ENCODE measurements around the gene ARHGAP10.

DNA sequence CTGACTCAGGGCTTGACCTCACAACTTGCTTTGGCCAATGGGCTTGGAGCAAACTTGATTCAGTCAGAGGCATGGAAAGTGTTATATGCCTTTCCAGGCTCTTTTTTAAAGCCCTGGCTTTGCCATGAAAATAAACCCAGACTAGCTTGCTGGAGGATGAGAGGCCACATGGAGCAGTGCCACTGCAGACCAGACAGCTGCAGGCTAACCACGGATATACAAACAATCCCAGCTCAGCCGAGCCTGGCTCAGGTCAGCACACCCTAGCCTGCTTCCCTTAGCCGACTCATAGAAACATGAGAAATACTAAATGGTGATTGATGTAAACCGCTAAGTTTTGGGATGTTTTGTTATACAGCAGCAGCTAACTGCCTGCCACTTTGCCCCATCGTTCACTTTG, 345.1 kb downstream of the ARHGAP10 start:
- no peak for TF ChIP-seq EZH2 (IDR thresholded peaks at IDR 0.05; ENCODE audit: borderline replicate concordance, insufficient read depth, low read depth, low read length, poor library complexity, severe bottlenecking)
- TF ChIP-seq, protein P1, sequence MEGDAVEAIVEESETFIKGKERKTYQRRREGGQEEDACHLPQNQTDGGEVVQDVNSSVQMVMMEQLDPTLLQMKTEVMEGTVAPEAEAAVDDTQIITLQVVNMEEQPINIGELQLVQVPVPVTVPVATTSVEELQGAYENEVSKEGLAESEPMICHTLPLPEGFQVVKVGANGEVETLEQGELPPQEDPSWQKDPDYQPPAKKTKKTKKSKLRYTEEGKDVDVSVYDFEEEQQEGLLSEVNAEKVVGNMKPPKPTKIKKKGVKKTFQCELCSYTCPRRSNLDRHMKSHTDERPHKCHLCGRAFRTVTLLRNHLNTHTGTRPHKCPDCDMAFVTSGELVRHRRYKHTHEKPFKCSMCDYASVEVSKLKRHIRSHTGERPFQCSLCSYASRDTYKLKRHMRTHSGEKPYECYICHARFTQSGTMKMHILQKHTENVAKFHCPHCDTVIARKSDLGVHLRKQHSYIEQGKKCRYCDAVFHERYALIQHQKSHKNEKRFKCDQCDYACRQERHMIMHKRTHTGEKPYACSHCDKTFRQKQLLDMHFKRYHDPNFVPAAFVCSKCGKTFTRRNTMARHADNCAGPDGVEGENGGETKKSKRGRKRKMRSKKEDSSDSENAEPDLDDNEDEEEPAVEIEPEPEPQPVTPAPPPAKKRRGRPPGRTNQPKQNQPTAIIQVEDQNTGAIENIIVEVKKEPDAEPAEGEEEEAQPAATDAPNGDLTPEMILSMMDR (IDR thresholded peaks at IDR 0.05), result no peak

Measured in B cell (primary cell).